Panc1 (cell line): ENCODE results near the gene SORL1. TPM values are rescaled to one million over a fixed set of nuclear protein-coding genes. Genes with fewer than 3 reads are reported as not detected.

ENCODE experiments used
- ATAC-seq: fragments of 200-7000 bp; cut with Tn5 transposase; 2 replicates; pipeline ENCODE4 v1.9.1; 2020; ENCODE audit warnings: mild to moderate bottlenecking, moderate library complexity
- BruUV-seq: library from RNA; stranded (reverse); fragments of 400-500 nt; replicated peaks from 2 replicates; lab custom pipeline; 2021; lab: Mats Ljungman, UMichigan
- CTCF ChIA-PET: fragments of 300-600 bp; sonication (Branson Sonifier 250); formaldehyde crosslinking; loops from one replicate; lab custom pipeline; 2022; ENCODE audit warnings: antibody characterized with exemption; lab: Charles Lee
- POLR2A ChIA-PET: fragments of 300-600 bp; sonication (Branson Sonifier 250); formaldehyde crosslinking; loops from one replicate; lab custom pipeline; 2022; ENCODE audit warnings: antibody characterized with exemption; lab: Charles Lee
- DNase-seq: peaks from one replicate; pipeline ENCODE4 v3.0.0-alpha.2; 2010; ENCODE audit warnings: low read depth, low spot score
- H3K27ac ChIP-seq: 2 replicates; pipeline ENCODE4 v1.5.1; 2011; ENCODE audit warnings: mild to moderate bottlenecking, low read length, inconsistent platforms
- H3K27me3 ChIP-seq: fragments of 200-500 bp; sonication (Bioruptor generic); 2 replicates; pipeline ENCODE4 v1.6.0; 2014; ENCODE audit warnings: low read length, inconsistent platforms; ENCODE audit not compliant: control insufficient read depth, insufficient read depth
- H3K36me3 ChIP-seq: fragments of 200-500 bp; sonication (Bioruptor generic); 2 replicates; pipeline ENCODE4 v1.5.1; 2014; ENCODE audit warnings: inconsistent platforms, mild to moderate bottlenecking, low read length, moderate library complexity; ENCODE audit not compliant: control insufficient read depth, insufficient read depth
- H3K4me1 ChIP-seq: 2 replicates; pipeline ENCODE4 v1.5.1; 2011; ENCODE audit warnings: inconsistent platforms, mild to moderate bottlenecking, low read length, moderate library complexity; ENCODE audit not compliant: control insufficient read depth, insufficient read depth
- H3K4me3 ChIP-seq, 2 experiments: 2 replicates each; pipeline ENCODE4 v1.5.1; 2011 to 2012; ENCODE audit warnings: low read depth in 2 of 2, low read length in 2 of 2, mild to moderate bottlenecking in 2 of 2, inconsistent platforms in 1 of 2, moderate library complexity in 1 of 2
- H3K9me3 ChIP-seq: fragments of 200-500 bp; sonication (Bioruptor generic); 2 replicates; pipeline ENCODE4 v1.5.1; 2014; ENCODE audit warnings: low read depth, mild to moderate bottlenecking, inconsistent platforms, low read length, moderate library complexity; ENCODE audit not compliant: control insufficient read depth, insufficient read depth
- CTCF ChIP-seq: fragments of 450-650 bp; IDR thresholded peaks from 2 replicates; pipeline ENCODE4 v1.5.1; 2017; ENCODE audit warnings: mild to moderate bottlenecking
- POLR2AphosphoS5 ChIP-seq: IDR thresholded peaks from 2 replicates; pipeline ENCODE4 v1.6.1; 2012; ENCODE audit warnings: mild to moderate bottlenecking, low read depth, low read length, moderate library complexity
- REST ChIP-seq, 2 experiments: IDR thresholded peaks; 2 replicates each; pipeline ENCODE4 v1.6.1; 2011 to 2012; ENCODE audit warnings: low read depth in 2 of 2, control low read depth in 1 of 2, low read length in 1 of 2, mild to moderate bottlenecking in 1 of 2, moderate library complexity in 1 of 2; ENCODE audit not compliant: insufficient read depth in 1 of 2
- SIN3A ChIP-seq: IDR thresholded peaks from 2 replicates; pipeline ENCODE4 v1.6.1; 2012; ENCODE audit warnings: low read depth, mild to moderate bottlenecking, low read length, moderate library complexity, borderline replicate concordance; ENCODE audit not compliant: insufficient read depth
- TCF7L2 ChIP-seq: IDR thresholded peaks from 2 replicates; pipeline ENCODE4 v1.6.1; 2011; ENCODE audit warnings: mild to moderate bottlenecking, low read depth, low read length, inconsistent platforms
- in situ Hi-C: cut with HindIII; loops from 2 replicates; pipeline ENCODE4 v1.10.0; 2016; ENCODE audit warnings: low sequenced_read_pairs, low pct_unique_long_range_greater_than_20kb
- intact Hi-C: fragments of 100-400 bp; cut with micrococcal nuclease; formaldehyde crosslinking; loops from one replicate; pipeline ENCODE4 v1.10.0; 2022; ENCODE audit not compliant: unreplicated experiment
- total RNA-seq: library from RNA; stranded (reverse); gene quantifications from one replicate; pipeline ENCODE4 v1.2.1, GENCODE V29; 2021; ENCODE audit not compliant: unreplicated experiment

Gene SORL1
- total RNA-seq, 1 experiment from 2014 or later, result 36.3 TPM

GRCh38 chr11:121625777-121626506 is 173.8 kb downstream of the SORL1 start:
- no peaks in the 10 kb centered on the region for H3K9me3 ChIP-seq
- ATAC-seq (no peak), DNase-seq (no peak)
- ChIA-PET POLR2A (no interaction called here), CTCF (no interaction called here)
- intact Hi-C loops (no loop called here), in situ Hi-C loops (no loop called here)
- H3K36me3 ChIP-seq, result no peaks in the 10 kb centered on the region; the same call in 1 of the 2 replicates
- H3K27me3 ChIP-seq, result no peaks in the 10 kb centered on the region
- no TSS peak for BruUV-seq
- no peak overlapping the region for H3K4me3 ChIP-seq
- no peak overlapping the region for H3K27ac ChIP-seq
- TF ChIP-seq REST (IDR thresholded peaks at IDR 0.05; ENCODE audit: insufficient read depth in 1 of 2, low read depth in 2 of 2, low read length in 1 of 2) (no peak), POLR2AphosphoS5 (no peak), CTCF (no peak), TCF7L2 (no peak)
- H3K4me1 ChIP-seq, result no peaks in the 10 kb centered on the region

GRCh38 chr11:121626507-121626875 is 174.4 kb downstream of the SORL1 start:
- Histone ChIP-seq H3K9me3 (no peaks in the 10 kb centered on the region), H3K27ac (no peak overlapping the region), H3K4me1 (no peaks in the 10 kb centered on the region), H3K4me3 (no peak overlapping the region), H3K27me3 (no peaks in the 10 kb centered on the region), H3K36me3 (no peaks in the 10 kb centered on the region; the same call in 1 of the 2 replicates)
- ChIA-PET POLR2A (no interaction called here), CTCF (no interaction called here)
- BruUV-seq, result no TSS peak
- intact Hi-C loops, result no loop called here
- in situ Hi-C loops, result no loop called here
- no peak for ATAC-seq
- DNase-seq, result no peak
- TF ChIP-seq SIN3A, result no peak
- TF ChIP-seq POLR2AphosphoS5, result no peak
- TF ChIP-seq REST (IDR thresholded peaks at IDR 0.05; ENCODE audit: insufficient read depth in 1 of 2, low read depth in 2 of 2, low read length in 1 of 2), result no peak
- TF ChIP-seq TCF7L2, result no peak
- TF ChIP-seq CTCF, result no peak
